Peyer's patch (tissue), 4 donors: ENCODE measurements around the gene SMARCD3.

ENCODE experiments used
- POLR2A ChIP-seq, 2 donors: fragments of 450-650 bp; IDR thresholded peaks; one replicate each; pipeline ENCODE4 v1.5.1; 2017; ENCODE audit warnings: antibody characterized with exemption in 2 of 2, mild to moderate bottlenecking in 2 of 2, moderate library complexity in 2 of 2
- TF ChIP-seq, protein P1 (sequence below), 6 experiments: fragments of 450-650 bp in 4 of 6; fragments of 200-600 bp in 2 of 6; sonication (generic) in 1 of 6; IDR thresholded peaks; one replicate each; pipeline ENCODE4 v1.5.1; 2017 to 2019; ENCODE audit warnings: antibody characterized with exemption in 6 of 6, mild to moderate bottlenecking in 3 of 6, moderate library complexity in 1 of 6

DNA sequence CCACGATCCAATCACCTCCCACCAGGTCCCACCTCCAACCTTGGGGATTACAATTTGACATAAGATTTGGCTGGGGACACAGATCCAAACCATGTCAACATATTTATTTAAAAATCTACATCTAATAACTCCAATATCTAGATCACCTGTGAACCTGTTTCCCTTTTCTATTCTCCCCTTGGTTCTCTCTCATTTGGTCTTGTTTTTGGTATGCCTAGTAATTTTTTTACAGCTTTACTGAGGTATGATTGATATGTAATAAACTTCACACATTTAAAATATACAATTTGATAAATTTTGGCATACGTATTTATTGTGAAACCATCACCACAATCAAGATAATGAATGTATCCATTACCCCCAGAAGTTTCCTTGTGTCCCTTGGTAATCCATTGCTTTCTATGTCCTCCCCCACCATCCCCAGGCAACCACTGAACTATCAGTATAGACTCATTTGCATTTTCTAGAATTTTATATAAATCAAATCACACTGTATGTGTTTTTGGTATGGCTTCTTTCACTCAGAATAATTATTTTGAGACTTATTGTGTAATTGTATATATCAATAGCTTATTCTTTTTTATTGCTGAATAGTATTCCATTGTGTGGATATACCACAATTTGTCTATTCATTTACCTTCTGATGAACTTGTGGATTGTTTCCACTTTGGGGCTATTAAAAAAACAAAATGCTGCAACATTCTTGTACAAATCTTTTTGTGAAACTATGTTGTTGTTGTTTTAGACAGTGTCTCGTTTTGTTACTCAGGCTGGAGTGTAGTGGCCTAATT lies 47.9 kb upstream of the SMARCD3 start:
- TF ChIP-seq, protein P1, sequence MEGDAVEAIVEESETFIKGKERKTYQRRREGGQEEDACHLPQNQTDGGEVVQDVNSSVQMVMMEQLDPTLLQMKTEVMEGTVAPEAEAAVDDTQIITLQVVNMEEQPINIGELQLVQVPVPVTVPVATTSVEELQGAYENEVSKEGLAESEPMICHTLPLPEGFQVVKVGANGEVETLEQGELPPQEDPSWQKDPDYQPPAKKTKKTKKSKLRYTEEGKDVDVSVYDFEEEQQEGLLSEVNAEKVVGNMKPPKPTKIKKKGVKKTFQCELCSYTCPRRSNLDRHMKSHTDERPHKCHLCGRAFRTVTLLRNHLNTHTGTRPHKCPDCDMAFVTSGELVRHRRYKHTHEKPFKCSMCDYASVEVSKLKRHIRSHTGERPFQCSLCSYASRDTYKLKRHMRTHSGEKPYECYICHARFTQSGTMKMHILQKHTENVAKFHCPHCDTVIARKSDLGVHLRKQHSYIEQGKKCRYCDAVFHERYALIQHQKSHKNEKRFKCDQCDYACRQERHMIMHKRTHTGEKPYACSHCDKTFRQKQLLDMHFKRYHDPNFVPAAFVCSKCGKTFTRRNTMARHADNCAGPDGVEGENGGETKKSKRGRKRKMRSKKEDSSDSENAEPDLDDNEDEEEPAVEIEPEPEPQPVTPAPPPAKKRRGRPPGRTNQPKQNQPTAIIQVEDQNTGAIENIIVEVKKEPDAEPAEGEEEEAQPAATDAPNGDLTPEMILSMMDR (IDR thresholded peaks at IDR 0.05) = no peak
- no peak for TF ChIP-seq POLR2A (IDR thresholded peaks at IDR 0.05)
